Measurements from ENCODE around the gene IL3RA.

Gene IL3RA

GRCh38 chrX:1354036-1355019, 17.7 kb downstream of the IL3RA start:
- DNase-seq (ENCODE audit: low read depth), result no peak
- TF ChIP-seq CTCF (IDR thresholded peaks at IDR 0.05; ENCODE audit: insufficient read depth, low read depth, low read length, missing control alignments), result no peak
- no peak overlapping the region for H3K4me3 ChIP-seq (ENCODE audit: low read depth, low read length)

GRCh38 chrX:1355131-1356046, 18.8 kb downstream of the IL3RA start:
- TF ChIP-seq CTCF (IDR thresholded peaks at IDR 0.05; ENCODE audit: insufficient read depth, low read depth, low read length, missing control alignments), result no peak
- H3K4me3 ChIP-seq (ENCODE audit: low read depth, low read length), result no peak overlapping the region
- DNase-seq (ENCODE audit: low read depth), result no peak

- no peak overlapping the region for H3K4me3 ChIP-seq (ENCODE audit: low read depth, low read length)
- no peak for DNase-seq (ENCODE audit: low read depth)
- TF ChIP-seq CTCF (IDR thresholded peaks at IDR 0.05; ENCODE audit: insufficient read depth, low read depth, low read length, missing control alignments), result no peak
These were observed 21.4 kb downstream of the IL3RA start for GRCh38 chrX:1357993-1358392.

GRCh38 chrX:1358793-1359476, 22.4 kb downstream of the IL3RA start:
- H3K4me3 ChIP-seq (ENCODE audit: low read depth, low read length), result no peak overlapping the region
- no peak for DNase-seq (ENCODE audit: low read depth)

GRCh38 chrX:1359477-1359873, 22.9 kb downstream of the IL3RA start:
- H3K4me3 ChIP-seq (ENCODE audit: low read depth, low read length), result no peak overlapping the region
- no peak for DNase-seq (ENCODE audit: low read depth)
- no peak for TF ChIP-seq CTCF (IDR thresholded peaks at IDR 0.05; ENCODE audit: insufficient read depth, low read depth, low read length, missing control alignments)

More at GRCh38 chrX:1358793-1359476, 22.4 kb downstream of the IL3RA start:
- no peak for TF ChIP-seq CTCF (IDR thresholded peaks at IDR 0.05; ENCODE audit: insufficient read depth, low read depth, low read length, missing control alignments)

- H3K4me3 ChIP-seq (ENCODE audit: low read depth, low read length), result no peak overlapping the region
- no peak for DNase-seq (ENCODE audit: low read depth)
- no peak for TF ChIP-seq CTCF (IDR thresholded peaks at IDR 0.05; ENCODE audit: insufficient read depth, low read depth, low read length, missing control alignments)
These were observed 23.6 kb downstream of the IL3RA start for GRCh38 chrX:1360171-1360570.

Measured in GM12865 (cell line).